HEK293 (cell line): ENCODE measurements around the gene KRT27.

Experiments
- CTCF ChIA-PET: fragments of 350-600 bp; formaldehyde crosslinking; extraction: SDS; loops from one replicate; lab custom pipeline; 2021; ENCODE audit warnings: antibody characterized with exemption; lab: Yijun Ruan, JAX
- POLR2A ChIA-PET: fragments of 300-600 bp; formaldehyde crosslinking; extraction: SDS; loops from one replicate; lab custom pipeline; 2020; ENCODE audit warnings: antibody characterized with exemption, inconsistent platforms; lab: Yijun Ruan, JAX
- H3K27ac ChIP-seq: fragments of 200-500 bp; sonication (Bioruptor generic); 2 replicates; pipeline ENCODE4 v1.5.1; 2014; ENCODE audit warnings: low read depth, low read length, control low read depth, inconsistent platforms; ENCODE audit errors: extremely low read depth
- H3K36me3 ChIP-seq, 2 experiments: fragments of 200-500 bp in 1 of 2; sonication (Bioruptor generic) in 1 of 2; 1 replicate in 1 of 2; 2 replicates in 1 of 2; pipeline ENCODE4 v1.5.1; 2014 to 2017; ENCODE audit warnings: inconsistent platforms in 2 of 2, low read length in 2 of 2; ENCODE audit not compliant: control insufficient read depth in 2 of 2, insufficient read depth in 1 of 2
- H3K4me1 ChIP-seq: fragments of 200-500 bp; sonication (Bioruptor generic); 2 replicates; pipeline ENCODE4 v1.5.1; 2014; ENCODE audit warnings: mild to moderate bottlenecking, low read length, inconsistent platforms; ENCODE audit not compliant: control insufficient read depth, insufficient read depth
- H3K4me3 ChIP-seq: 2 replicates; pipeline ENCODE4 v1.5.1; 2011; ENCODE audit warnings: low read depth, mild to moderate bottlenecking, control low read depth, low read length, moderate library complexity
- H3K9me3 ChIP-seq: fragments of 200-500 bp; sonication (Bioruptor generic); 2 replicates; pipeline ENCODE4 v1.5.1; 2014; ENCODE audit warnings: low read depth, low read length, inconsistent platforms; ENCODE audit not compliant: control insufficient read depth, insufficient read depth
- EGR2 ChIP-seq: fragments of 450-650 bp; formaldehyde crosslinking; IDR thresholded peaks from 2 replicates; pipeline ENCODE4 v1.5.1; 2016; ENCODE audit warnings: low read depth, missing biosample characterization, missing genetic modification characterization
- SCRT2 ChIP-seq: fragments of 450-650 bp; formaldehyde crosslinking; IDR thresholded peaks from 2 replicates; pipeline ENCODE4 v1.5.1; 2016; ENCODE audit warnings: missing biosample characterization, missing genetic modification characterization
- SETDB1 ChIP-seq: IDR thresholded peaks from one replicate; pipeline ENCODE4 v1.6.1; 2017; ENCODE audit warnings: mild to moderate bottlenecking, low read length, moderate library complexity, mixed read lengths; ENCODE audit not compliant: insufficient read length
- SP2 ChIP-seq: fragments of 450-650 bp; formaldehyde crosslinking; IDR thresholded peaks from 2 replicates; pipeline ENCODE4 v1.5.1; 2016; ENCODE audit warnings: missing biosample characterization, missing genetic modification characterization
- YY1 ChIP-seq: fragments of 450-650 bp; formaldehyde crosslinking; IDR thresholded peaks from 2 replicates; pipeline ENCODE4 v1.5.1; 2018; ENCODE audit warnings: missing biosample characterization, missing genetic modification characterization
- ZFP3 ChIP-seq: fragments of 450-650 bp; formaldehyde crosslinking; IDR thresholded peaks from 2 replicates; pipeline ENCODE4 v1.5.1; 2016; ENCODE audit warnings: low read depth, missing biosample characterization, missing genetic modification characterization
- ZFP69B ChIP-seq: fragments of 450-650 bp; formaldehyde crosslinking; IDR thresholded peaks from 2 replicates; pipeline ENCODE4 v1.5.1; 2016; ENCODE audit warnings: missing biosample characterization, missing genetic modification characterization
- ZNF19 ChIP-seq: fragments of 450-650 bp; formaldehyde crosslinking; IDR thresholded peaks from 2 replicates; pipeline ENCODE4; 2016; ENCODE audit warnings: missing biosample characterization, missing genetic modification characterization, low read depth
- ZNF202 ChIP-seq: fragments of 450-650 bp; formaldehyde crosslinking; IDR thresholded peaks from 2 replicates; pipeline ENCODE4 v1.5.1; 2016; ENCODE audit warnings: missing biosample characterization, missing genetic modification characterization, borderline replicate concordance
- ZNF335 ChIP-seq: fragments of 450-650 bp; formaldehyde crosslinking; conservative IDR thresholded peaks from 2 replicates; pipeline ENCODE4 v1.5.1; 2016; ENCODE audit warnings: missing biosample characterization, missing genetic modification characterization
- ZNF571 ChIP-seq: fragments of 450-650 bp; formaldehyde crosslinking; IDR thresholded peaks from 2 replicates; pipeline ENCODE4 v1.5.0; 2017; ENCODE audit warnings: missing biosample characterization, missing genetic modification characterization
- ZNF776 ChIP-seq: fragments of 450-650 bp; formaldehyde crosslinking; IDR thresholded peaks from 2 replicates; pipeline ENCODE4 v1.5.0; 2017; ENCODE audit warnings: missing biosample characterization, missing genetic modification characterization, borderline replicate concordance
- ZNF785 ChIP-seq: fragments of 450-650 bp; formaldehyde crosslinking; IDR thresholded peaks from 2 replicates; pipeline ENCODE4 v1.5.1; 2016; ENCODE audit warnings: missing biosample characterization, missing genetic modification characterization
- ZSCAN16 ChIP-seq: fragments of 450-650 bp; formaldehyde crosslinking; IDR thresholded peaks from 2 replicates; pipeline ENCODE4 v1.5.1; 2016; ENCODE audit warnings: missing biosample characterization, missing genetic modification characterization
- ZXDB ChIP-seq: fragments of 450-650 bp; formaldehyde crosslinking; IDR thresholded peaks from 2 replicates; pipeline ENCODE4 v1.5.1; 2016; ENCODE audit warnings: missing biosample characterization, missing genetic modification characterization
- TF ChIP-seq, protein P1 (sequence below): fragments of 450-650 bp; formaldehyde crosslinking; IDR thresholded peaks from 2 replicates; pipeline ENCODE4 v1.5.1; 2016; ENCODE audit warnings: missing biosample characterization, missing genetic modification characterization
- TF ChIP-seq, protein P2 (sequence below): fragments of 450-650 bp; formaldehyde crosslinking; IDR thresholded peaks from 2 replicates; pipeline ENCODE4 v1.5.1; 2016; ENCODE audit warnings: missing biosample characterization, missing genetic modification characterization
- TF ChIP-seq, protein P3 (sequence below): fragments of 450-650 bp; formaldehyde crosslinking; IDR thresholded peaks from 2 replicates; pipeline ENCODE4 v1.5.1; 2016; ENCODE audit warnings: missing biosample characterization, missing genetic modification characterization
- TF ChIP-seq, protein P4 (sequence below): fragments of 450-650 bp; formaldehyde crosslinking; optimal IDR thresholded peaks from 2 replicates; pipeline ENCODE3; 2016; ENCODE audit warnings: missing biosample characterization, mild to moderate bottlenecking, missing genetic modification characterization
- TF ChIP-seq, protein P5 (sequence below): fragments of 450-650 bp; formaldehyde crosslinking; IDR thresholded peaks from 2 replicates; pipeline ENCODE4 v1.5.1; 2016; ENCODE audit warnings: missing biosample characterization, missing genetic modification characterization

The KRT27 gene

DNA sequence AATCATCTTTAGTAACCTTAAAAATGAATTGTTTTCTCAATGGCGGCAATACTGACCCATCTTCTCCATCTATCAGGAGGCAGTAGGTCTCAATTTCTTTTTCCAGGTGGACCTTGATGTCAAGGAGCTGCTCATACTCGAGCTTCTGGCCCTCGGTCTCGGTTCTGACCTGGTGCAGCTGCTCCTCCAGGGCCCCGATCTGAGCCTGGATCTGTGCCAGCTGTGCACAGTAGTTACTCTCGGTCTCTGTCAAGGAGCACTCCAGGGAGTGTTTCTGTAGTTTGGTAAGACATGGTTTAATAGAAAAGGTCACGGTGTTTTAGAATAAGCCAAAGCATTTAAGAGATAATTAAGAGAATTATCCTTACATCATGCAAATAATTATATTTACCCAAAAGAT lies 4.9 kb downstream of the KRT27 start:
- TF ChIP-seq ZNF19 (tag by site-specific recombination) (no peak), SP2 (tag by site-specific recombination) (no peak), ZXDB (tag by site-specific recombination) (no peak), ZNF571 (no peak), ZSCAN16 (tag by site-specific recombination) (no peak), ZNF202 (tag by site-specific recombination) (no peak), SETDB1 (no peak), ZNF776 (tag by site-specific recombination) (no peak), SCRT2 (tag by site-specific recombination) (no peak), ZFP69B (tag by site-specific recombination) (no peak), YY1 (tag by site-specific recombination) (no peak), ZFP3 (tag by site-specific recombination) (no peak), ZNF785 (no peak), ZNF335 (tag by site-specific recombination) (no peak), EGR2 (tag by site-specific recombination) (no peak)
- TF ChIP-seq, protein P1, sequence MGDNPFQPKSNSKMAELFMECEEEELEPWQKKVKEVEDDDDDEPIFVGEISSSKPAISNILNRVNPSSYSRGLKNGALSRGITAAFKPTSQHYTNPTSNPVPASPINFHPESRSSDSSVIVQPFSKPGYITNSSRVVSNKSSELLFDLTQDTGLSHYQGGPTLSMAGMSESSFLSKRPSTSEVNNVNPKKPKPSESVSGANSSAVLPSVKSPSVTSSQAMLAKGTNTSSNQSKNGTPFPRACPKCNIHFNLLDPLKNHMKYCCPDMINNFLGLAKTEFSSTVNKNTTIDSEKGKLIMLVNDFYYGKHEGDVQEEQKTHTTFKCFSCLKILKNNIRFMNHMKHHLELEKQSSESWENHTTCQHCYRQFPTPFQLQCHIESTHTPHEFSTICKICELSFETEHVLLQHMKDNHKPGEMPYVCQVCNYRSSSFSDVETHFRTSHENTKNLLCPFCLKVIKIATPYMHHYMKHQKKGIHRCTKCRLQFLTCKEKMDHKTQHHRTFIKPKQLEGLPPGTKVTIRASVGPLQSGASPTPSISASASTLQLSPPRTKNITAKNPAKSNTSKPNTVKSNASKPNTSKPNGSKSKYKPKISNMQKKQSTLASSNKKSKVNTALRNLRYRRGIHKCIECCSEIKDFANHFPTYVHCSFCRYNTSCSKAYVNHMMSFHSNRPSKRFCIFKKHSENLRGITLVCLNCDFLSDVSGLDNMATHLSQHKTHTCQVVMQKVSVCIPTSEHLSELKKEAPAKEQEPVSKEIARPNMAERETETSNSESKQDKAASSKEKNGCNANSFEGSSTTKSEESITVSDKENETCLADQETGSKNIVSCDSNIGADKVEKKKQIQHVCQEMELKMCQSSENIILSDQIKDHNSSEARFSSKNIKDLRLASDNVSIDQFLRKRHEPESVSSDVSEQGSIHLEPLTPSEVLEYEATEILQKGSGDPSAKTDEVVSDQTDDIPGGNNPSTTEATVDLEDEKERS (tag by site-specific recombination): no peak
- TF ChIP-seq, protein P2, sequence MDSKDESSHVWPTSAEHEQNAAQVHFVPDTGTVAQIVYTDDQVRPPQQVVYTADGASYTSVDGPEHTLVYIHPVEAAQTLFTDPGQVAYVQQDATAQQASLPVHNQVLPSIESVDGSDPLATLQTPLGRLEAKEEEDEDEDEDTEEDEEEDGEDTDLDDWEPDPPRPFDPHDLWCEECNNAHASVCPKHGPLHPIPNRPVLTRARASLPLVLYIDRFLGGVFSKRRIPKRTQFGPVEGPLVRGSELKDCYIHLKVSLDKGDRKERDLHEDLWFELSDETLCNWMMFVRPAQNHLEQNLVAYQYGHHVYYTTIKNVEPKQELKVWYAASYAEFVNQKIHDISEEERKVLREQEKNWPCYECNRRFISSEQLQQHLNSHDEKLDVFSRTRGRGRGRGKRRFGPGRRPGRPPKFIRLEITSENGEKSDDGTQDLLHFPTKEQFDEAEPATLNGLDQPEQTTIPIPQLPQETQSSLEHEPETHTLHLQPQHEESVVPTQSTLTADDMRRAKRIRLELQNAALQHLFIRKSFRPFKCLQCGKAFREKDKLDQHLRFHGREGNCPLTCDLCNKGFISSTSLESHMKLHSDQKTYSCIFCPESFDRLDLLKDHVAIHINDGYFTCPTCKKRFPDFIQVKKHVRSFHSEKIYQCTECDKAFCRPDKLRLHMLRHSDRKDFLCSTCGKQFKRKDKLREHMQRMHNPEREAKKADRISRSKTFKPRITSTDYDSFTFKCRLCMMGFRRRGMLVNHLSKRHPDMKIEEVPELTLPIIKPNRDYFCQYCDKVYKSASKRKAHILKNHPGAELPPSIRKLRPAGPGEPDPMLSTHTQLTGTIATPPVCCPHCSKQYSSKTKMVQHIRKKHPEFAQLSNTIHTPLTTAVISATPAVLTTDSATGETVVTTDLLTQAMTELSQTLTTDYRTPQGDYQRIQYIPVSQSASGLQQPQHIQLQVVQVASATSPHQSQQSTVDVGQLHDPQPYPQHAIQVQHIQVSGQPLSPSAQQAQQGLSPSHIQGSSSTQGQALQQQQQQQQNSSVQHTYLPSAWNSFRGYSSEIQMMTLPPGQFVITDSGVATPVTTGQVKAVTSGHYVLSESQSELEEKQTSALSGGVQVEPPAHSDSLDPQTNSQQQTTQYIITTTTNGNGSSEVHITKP (tag by site-specific recombination): no peak
- TF ChIP-seq, protein P3, sequence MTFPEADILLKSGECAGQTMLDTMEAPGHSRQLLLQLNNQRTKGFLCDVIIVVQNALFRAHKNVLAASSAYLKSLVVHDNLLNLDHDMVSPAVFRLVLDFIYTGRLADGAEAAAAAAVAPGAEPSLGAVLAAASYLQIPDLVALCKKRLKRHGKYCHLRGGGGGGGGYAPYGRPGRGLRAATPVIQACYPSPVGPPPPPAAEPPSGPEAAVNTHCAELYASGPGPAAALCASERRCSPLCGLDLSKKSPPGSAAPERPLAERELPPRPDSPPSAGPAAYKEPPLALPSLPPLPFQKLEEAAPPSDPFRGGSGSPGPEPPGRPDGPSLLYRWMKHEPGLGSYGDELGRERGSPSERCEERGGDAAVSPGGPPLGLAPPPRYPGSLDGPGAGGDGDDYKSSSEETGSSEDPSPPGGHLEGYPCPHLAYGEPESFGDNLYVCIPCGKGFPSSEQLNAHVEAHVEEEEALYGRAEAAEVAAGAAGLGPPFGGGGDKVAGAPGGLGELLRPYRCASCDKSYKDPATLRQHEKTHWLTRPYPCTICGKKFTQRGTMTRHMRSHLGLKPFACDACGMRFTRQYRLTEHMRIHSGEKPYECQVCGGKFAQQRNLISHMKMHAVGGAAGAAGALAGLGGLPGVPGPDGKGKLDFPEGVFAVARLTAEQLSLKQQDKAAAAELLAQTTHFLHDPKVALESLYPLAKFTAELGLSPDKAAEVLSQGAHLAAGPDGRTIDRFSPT (tag by site-specific recombination): no peak
- TF ChIP-seq, protein P4, sequence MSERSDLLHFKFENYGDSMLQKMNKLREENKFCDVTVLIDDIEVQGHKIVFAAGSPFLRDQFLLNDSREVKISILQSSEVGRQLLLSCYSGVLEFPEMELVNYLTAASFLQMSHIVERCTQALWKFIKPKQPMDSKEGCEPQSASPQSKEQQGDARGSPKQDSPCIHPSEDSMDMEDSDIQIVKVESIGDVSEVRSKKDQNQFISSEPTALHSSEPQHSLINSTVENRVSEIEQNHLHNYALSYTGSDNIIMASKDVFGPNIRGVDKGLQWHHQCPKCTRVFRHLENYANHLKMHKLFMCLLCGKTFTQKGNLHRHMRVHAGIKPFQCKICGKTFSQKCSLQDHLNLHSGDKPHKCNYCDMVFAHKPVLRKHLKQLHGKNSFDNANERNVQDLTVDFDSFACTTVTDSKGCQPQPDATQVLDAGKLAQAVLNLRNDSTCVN (tag by site-specific recombination): no peak
- TF ChIP-seq, protein P5, sequence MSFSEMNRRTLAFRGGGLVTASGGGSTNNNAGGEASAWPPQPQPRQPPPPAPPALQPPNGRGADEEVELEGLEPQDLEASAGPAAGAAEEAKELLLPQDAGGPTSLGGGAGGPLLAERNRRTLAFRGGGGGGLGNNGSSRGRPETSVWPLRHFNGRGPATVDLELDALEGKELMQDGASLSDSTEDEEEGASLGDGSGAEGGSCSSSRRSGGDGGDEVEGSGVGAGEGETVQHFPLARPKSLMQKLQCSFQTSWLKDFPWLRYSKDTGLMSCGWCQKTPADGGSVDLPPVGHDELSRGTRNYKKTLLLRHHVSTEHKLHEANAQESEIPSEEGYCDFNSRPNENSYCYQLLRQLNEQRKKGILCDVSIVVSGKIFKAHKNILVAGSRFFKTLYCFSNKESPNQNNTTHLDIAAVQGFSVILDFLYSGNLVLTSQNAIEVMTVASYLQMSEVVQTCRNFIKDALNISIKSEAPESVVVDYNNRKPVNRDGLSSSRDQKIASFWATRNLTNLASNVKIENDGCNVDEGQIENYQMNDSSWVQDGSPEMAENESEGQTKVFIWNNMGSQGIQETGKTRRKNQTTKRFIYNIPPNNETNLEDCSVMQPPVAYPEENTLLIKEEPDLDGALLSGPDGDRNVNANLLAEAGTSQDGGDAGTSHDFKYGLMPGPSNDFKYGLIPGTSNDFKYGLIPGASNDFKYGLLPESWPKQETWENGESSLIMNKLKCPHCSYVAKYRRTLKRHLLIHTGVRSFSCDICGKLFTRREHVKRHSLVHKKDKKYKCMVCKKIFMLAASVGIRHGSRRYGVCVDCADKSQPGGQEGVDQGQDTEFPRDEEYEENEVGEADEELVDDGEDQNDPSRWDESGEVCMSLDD (tag by site-specific recombination): no peak
- Histone ChIP-seq H3K27ac (no peak overlapping the region), H3K4me3 (no peak overlapping the region), H3K36me3 (no peaks in the 10 kb centered on the region), H3K9me3 (no peaks in the 10 kb centered on the region), H3K4me1 (no peaks in the 10 kb centered on the region)
- ChIA-PET CTCF (interaction anchor here (0.6 to 0.7 kb wide), 2 partner anchors 578 to 1040 kb away, joined by 3 to 4 read pairs; no protein-coding TSS in a partner anchor), POLR2A (no interaction called here)
